Panc1 (cell line): Measurements from ENCODE around the gene DCLK2. TPM values are rescaled to one million over a fixed set of nuclear protein-coding genes. Genes with fewer than 3 reads are reported as not detected.

ENCODE experiments used
- ATAC-seq: fragments of 200-7000 bp; cut with Tn5 transposase; 2 replicates; pipeline ENCODE4 v1.9.1; 2020; ENCODE audit warnings: mild to moderate bottlenecking, moderate library complexity
- BruUV-seq: library from RNA; stranded (reverse); fragments of 400-500 nt; replicated peaks from 2 replicates; lab custom pipeline; 2021; lab: Mats Ljungman, UMichigan
- CTCF ChIA-PET: fragments of 300-600 bp; sonication (Branson Sonifier 250); formaldehyde crosslinking; loops from one replicate; lab custom pipeline; 2022; ENCODE audit warnings: antibody characterized with exemption; lab: Charles Lee
- POLR2A ChIA-PET: fragments of 300-600 bp; sonication (Branson Sonifier 250); formaldehyde crosslinking; loops from one replicate; lab custom pipeline; 2022; ENCODE audit warnings: antibody characterized with exemption; lab: Charles Lee
- DNase-seq: peaks from one replicate; pipeline ENCODE4 v3.0.0-alpha.2; 2010; ENCODE audit warnings: low read depth, low spot score
- H3K27ac ChIP-seq: 2 replicates; pipeline ENCODE4 v1.5.1; 2011; ENCODE audit warnings: mild to moderate bottlenecking, low read length, inconsistent platforms
- H3K27me3 ChIP-seq: fragments of 200-500 bp; sonication (Bioruptor generic); 2 replicates; pipeline ENCODE4 v1.6.0; 2014; ENCODE audit warnings: low read length, inconsistent platforms; ENCODE audit not compliant: control insufficient read depth, insufficient read depth
- H3K36me3 ChIP-seq: fragments of 200-500 bp; sonication (Bioruptor generic); 2 replicates; pipeline ENCODE4 v1.5.1; 2014; ENCODE audit warnings: inconsistent platforms, mild to moderate bottlenecking, low read length, moderate library complexity; ENCODE audit not compliant: control insufficient read depth, insufficient read depth
- H3K4me1 ChIP-seq: 2 replicates; pipeline ENCODE4 v1.5.1; 2011; ENCODE audit warnings: inconsistent platforms, mild to moderate bottlenecking, low read length, moderate library complexity; ENCODE audit not compliant: control insufficient read depth, insufficient read depth
- H3K4me3 ChIP-seq, 2 experiments: 2 replicates each; pipeline ENCODE4 v1.5.1; 2011 to 2012; ENCODE audit warnings: low read depth in 2 of 2, low read length in 2 of 2, mild to moderate bottlenecking in 2 of 2, inconsistent platforms in 1 of 2, moderate library complexity in 1 of 2
- H3K9me3 ChIP-seq: fragments of 200-500 bp; sonication (Bioruptor generic); 2 replicates; pipeline ENCODE4 v1.5.1; 2014; ENCODE audit warnings: low read depth, mild to moderate bottlenecking, inconsistent platforms, low read length, moderate library complexity; ENCODE audit not compliant: control insufficient read depth, insufficient read depth
- CTCF ChIP-seq: fragments of 450-650 bp; IDR thresholded peaks from 2 replicates; pipeline ENCODE4 v1.5.1; 2017; ENCODE audit warnings: mild to moderate bottlenecking
- POLR2AphosphoS5 ChIP-seq: IDR thresholded peaks from 2 replicates; pipeline ENCODE4 v1.6.1; 2012; ENCODE audit warnings: mild to moderate bottlenecking, low read depth, low read length, moderate library complexity
- REST ChIP-seq, 2 experiments: IDR thresholded peaks; 2 replicates each; pipeline ENCODE4 v1.6.1; 2011 to 2012; ENCODE audit warnings: low read depth in 2 of 2, control low read depth in 1 of 2, low read length in 1 of 2, mild to moderate bottlenecking in 1 of 2, moderate library complexity in 1 of 2; ENCODE audit not compliant: insufficient read depth in 1 of 2
- SIN3A ChIP-seq: IDR thresholded peaks from 2 replicates; pipeline ENCODE4 v1.6.1; 2012; ENCODE audit warnings: low read depth, mild to moderate bottlenecking, low read length, moderate library complexity, borderline replicate concordance; ENCODE audit not compliant: insufficient read depth
- TCF7L2 ChIP-seq: IDR thresholded peaks from 2 replicates; pipeline ENCODE4 v1.6.1; 2011; ENCODE audit warnings: mild to moderate bottlenecking, low read depth, low read length, inconsistent platforms
- in situ Hi-C: cut with HindIII; loops from 2 replicates; pipeline ENCODE4 v1.10.0; 2016; ENCODE audit warnings: low sequenced_read_pairs, low pct_unique_long_range_greater_than_20kb
- intact Hi-C: fragments of 100-400 bp; cut with micrococcal nuclease; formaldehyde crosslinking; loops from one replicate; pipeline ENCODE4 v1.10.0; 2022; ENCODE audit not compliant: unreplicated experiment
- total RNA-seq: library from RNA; stranded (reverse); gene quantifications from one replicate; pipeline ENCODE4 v1.2.1, GENCODE V29; 2021; ENCODE audit not compliant: unreplicated experiment

Gene DCLK2
- total RNA-seq, 1 experiment from 2014 or later: 9.5 TPM

- TF ChIP-seq CTCF (no peak), REST (IDR thresholded peaks at IDR 0.05; ENCODE audit: insufficient read depth in 1 of 2, low read depth in 2 of 2, low read length in 1 of 2) (no peak), POLR2AphosphoS5 (no peak), SIN3A (no peak), TCF7L2 (no peak)
- Histone ChIP-seq H3K4me1 (no peaks in the 10 kb centered on the region), H3K27ac (no peak overlapping the region), H3K4me3 (no peak overlapping the region), H3K9me3 (no peaks in the 10 kb centered on the region), H3K36me3 (no peaks in the 10 kb centered on the region), H3K27me3 (no peaks in the 10 kb centered on the region)
- BruUV-seq: no TSS peak
- ATAC-seq (no peak), DNase-seq (no peak)
- in situ Hi-C loops (no loop called here), intact Hi-C loops (no loop called here)
- POLR2A ChIA-PET: interaction anchor here (0.5 kb wide), 1 partner anchor 48 kb away, joined by 7 read pairs; no protein-coding TSS in a partner anchor
- CTCF ChIA-PET: no interaction called here
Measured at GRCh38 chr4:150265806-150266205, 187.6 kb downstream of the DCLK2 start.

- BruUV-seq: no TSS peak
- H3K36me3 ChIP-seq: no peaks in the 10 kb centered on the region
- no peak for DNase-seq
- H3K27ac ChIP-seq: no peak overlapping the region
- ATAC-seq: no peak
- in situ Hi-C loops (no loop called here), intact Hi-C loops (no loop called here)
- no peaks in the 10 kb centered on the region for H3K4me1 ChIP-seq
- no peaks in the 10 kb centered on the region for H3K27me3 ChIP-seq
- no peak for TF ChIP-seq POLR2AphosphoS5
- TF ChIP-seq REST (IDR thresholded peaks at IDR 0.05; ENCODE audit: insufficient read depth in 1 of 2, low read depth in 2 of 2, low read length in 1 of 2): no peak
- TF ChIP-seq CTCF: no peak
- TF ChIP-seq SIN3A: no peak
- no peak for TF ChIP-seq TCF7L2
- H3K9me3 ChIP-seq: no peaks in the 10 kb centered on the region
- POLR2A ChIA-PET: no interaction called here
- H3K4me3 ChIP-seq: no peak overlapping the region
- CTCF ChIA-PET: no interaction called here
Measured at GRCh38 chr4:150268444-150268843, 190.2 kb downstream of the DCLK2 start.
